Transverse colon (tissue), 4 donors: ENCODE measurements around the gene MED31. TPM values are rescaled to one million over a fixed set of nuclear protein-coding genes. Genes with fewer than 3 reads are reported as not detected.
"Not testable (repeated sequence)": the region's sequence is repeated elsewhere in the genome, so short reads cannot be mapped to it uniquely, and the experiment has no call there.

ENCODE experiments used
- DNase-seq: peaks from one replicate; pipeline ENCODE4 v3.0.0-alpha.2; 2019
- H3K27ac ChIP-seq, 4 donors: fragments of 200-600 bp; sonication (generic); 2 replicates each; pipeline ENCODE4 v1.5.1; 2016 to 2018; ENCODE audit warnings: inconsistent platforms in 4 of 4
- H3K27me3 ChIP-seq: fragments of 200-600 bp; sonication (generic); 2 replicates; pipeline ENCODE4 v1.5.1; 2017; ENCODE audit warnings: inconsistent platforms
- H3K36me3 ChIP-seq, 4 donors: fragments of 200-600 bp; sonication (generic); 2 replicates each; pipeline ENCODE4 v1.5.1; 2017 to 2019; ENCODE audit warnings: inconsistent platforms in 4 of 4
- H3K4me1 ChIP-seq, 4 donors: fragments of 200-600 bp; sonication (generic); 2 replicates each; pipeline ENCODE4 v1.5.1; 2017 to 2020; ENCODE audit warnings: inconsistent platforms in 4 of 4
- H3K4me3 ChIP-seq, 4 donors: fragments of 200-600 bp; sonication (generic); 1 replicate in 1 of 4; 2 replicates in 3 of 4; pipeline versions ENCODE4 v1.5.1 to v1.6.1; 2017 to 2019; ENCODE audit warnings: inconsistent platforms in 4 of 4
- H3K9me3 ChIP-seq, 2 donors: fragments of 200-600 bp; sonication (generic); 2 replicates each; pipeline ENCODE4 v1.5.1; 2017 to 2019; ENCODE audit warnings: inconsistent platforms in 2 of 2
- CTCF ChIP-seq, 5 experiments: fragments of 200-600 bp in 3 of 5; fragments of 450-650 bp in 2 of 5; sonication (generic) in 3 of 5; IDR thresholded peaks; 1 replicate in 2 of 5; 2 replicates in 3 of 5; pipeline ENCODE4 v1.5.1; 2016 to 2017; ENCODE audit warnings: antibody characterized with exemption in 5 of 5, inconsistent platforms in 3 of 5, mild to moderate bottlenecking in 2 of 5, moderate library complexity in 1 of 5
- EP300 ChIP-seq: sonication (generic); formaldehyde crosslinking; IDR thresholded peaks from one replicate; pipeline ENCODE4 v1.6.1; 2017; ENCODE audit warnings: antibody characterized with exemption, low read depth
- POLR2A ChIP-seq: fragments of 450-650 bp; IDR thresholded peaks from one replicate; pipeline ENCODE4 v1.6.1; 2016; ENCODE audit warnings: antibody characterized with exemption, mild to moderate bottlenecking, moderate library complexity
- POLR2AphosphoS5 ChIP-seq, 3 donors: sonication (generic); formaldehyde crosslinking; IDR thresholded peaks; one replicate each; pipeline ENCODE4 v1.6.1; 2016; ENCODE audit warnings: antibody characterized with exemption in 3 of 3
- WGBS, 2 donors: methylation state at CpG; one replicate each; pipeline ENCODE4 v1.1.5; 2018; ENCODE audit warnings: low coverage in 1 of 2; 5-methylcytosine and 5-hydroxymethylcytosine counted together
- in situ Hi-C, 4 donors: fragments of 200-750 bp; cut with MboI; loops; one replicate each; pipeline versions ENCODE4 v1.15.0 to v1.15.1; 2017; ENCODE audit warnings: low sequenced_read_pairs in 3 of 4, low pct_ligation_motif_present in 1 of 4, low pct_unique_long_range_greater_than_20kb in 1 of 4
- intact Hi-C: fragments of 100-400 bp; cut with DNase I; formaldehyde crosslinking; loops from one replicate; pipeline ENCODE4 v1.15.1; 2023; ENCODE audit warnings: low total_unique reads
- small RNA-seq, 4 donors: library from RNA; depleted of rRNA; stranded (forward); fragments of <200 nt; gene quantifications; one replicate each; pipeline ENCODE3, GENCODE V24; 2016
- total RNA-seq, 4 donors: library from RNA; depleted of rRNA; stranded (reverse); fragments of >200 nt; gene quantifications; one replicate each; pipeline ENCODE4 v1.1.0, GENCODE V29; 2016

The MED31 gene
- total RNA-seq, 4 donors from 2014 or later: 1.2 to 36.3 (median 5.9) TPM

GRCh38 chr17:6596081-6596480 lies 55.3 kb downstream of the MED31 start:
- no peak for TF ChIP-seq POLR2A
- TF ChIP-seq EP300: no peak
- TF ChIP-seq CTCF (IDR thresholded peaks at IDR 0.05): no peak
- TF ChIP-seq POLR2AphosphoS5 (IDR thresholded peaks at IDR 0.05): no peak
- WGBS, 2 donors: 95% methylated on average over 7 of the region's 7 CpGs
- H3K36me3 ChIP-seq: peaks cover 0 to 22% (median 10%) of the 10 kb centered on the region in 4 donors
- DNase-seq: no peak
- in situ Hi-C loops (no loop called here), intact Hi-C loops (no loop called here)
- peaks cover 10 to 45% (median 27%) of the 10 kb centered on the region in 4 donors for H3K4me1 ChIP-seq
- no peaks in the 10 kb centered on the region for H3K9me3 ChIP-seq
- no peak overlapping the region for H3K4me3 ChIP-seq
- no peak overlapping the region for H3K27ac ChIP-seq
- no peaks in the 10 kb centered on the region for H3K27me3 ChIP-seq

DNA sequence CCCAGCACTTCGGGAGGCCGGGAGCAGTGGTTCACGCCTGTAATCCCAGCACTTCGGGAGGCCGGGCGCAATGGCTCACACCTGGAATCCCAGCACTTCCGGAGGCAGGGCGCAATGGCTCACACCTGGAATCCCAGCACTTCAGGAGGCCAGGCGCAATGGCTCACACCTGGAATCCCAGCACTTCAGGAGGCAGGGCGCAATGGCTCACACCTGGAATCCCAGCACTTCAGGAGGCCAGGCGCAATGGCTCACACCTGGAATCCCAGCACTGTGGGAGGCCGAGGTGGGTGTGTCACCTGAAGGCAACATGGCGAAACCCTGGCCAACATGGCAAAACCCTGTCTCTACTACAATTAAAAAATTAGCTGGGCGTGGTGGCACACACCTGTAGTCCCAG lies 58.0 kb downstream of the MED31 start:
- DNase-seq, in situ Hi-C loops, H3K27me3 ChIP-seq, intact Hi-C loops, H3K4me3 ChIP-seq, H3K9me3 ChIP-seq, H3K27ac ChIP-seq: not testable (repeated sequence)
- Histone ChIP-seq H3K36me3 (peaks cover 0 to 44% (median 18%) of the 10 kb centered on the region in 4 donors), H3K4me1 (peaks cover 0 to 23% (median 14%) of the 10 kb centered on the region in 4 donors)
- 96% methylated on average over 14 of the region's 14 CpGs; no CpG with 5 or more reads in 1 of the 2 donors for WGBS, 2 donors

Small RNA genes lying within 50 kb of the gene (small RNA-seq; reads per million reads assigned to genes)
- gene MIR4520-1 (0 to 0.28 (median 0.07) reads per million in 4 donors), gene RNA5SP435 (0.36 to 1.1 (median 0.71) reads per million in 4 donors)

Other genes with a start within 250 kb of the MED31 start
- not detected for gene AIPL1, start 216.5 kb downstream of the MED31 start, total RNA-seq
- gene PIMREG, start 207.2 kb downstream of the MED31 start, total RNA-seq: 1 to 10 TPM in 1 of 4 donors, under 1 TPM in 2, not detected in 1; 0.41 to 8.4 (median 0.79) TPM
- gene PITPNM3, start 95.0 kb downstream of the MED31 start, total RNA-seq: 10 to 100 TPM; 12.7 to 51.6 (median 29.7) TPM
- gene KIAA0753, start 10.9 kb downstream of the MED31 start, total RNA-seq: 10 to 100 TPM in 3 of 4 donors, 1 to 10 TPM in 1; 9.8 to 41.1 (median 16.9) TPM
- gene TXNDC17, start 10.5 kb downstream of the MED31 start, total RNA-seq: 100 to 1,000 TPM in 3 of 4 donors, 10 to 100 TPM in 1; 60.2 to 439 (median 238) TPM
- gene C17orf100, start 157 bp upstream of the MED31 start, total RNA-seq: 1 to 10 TPM in 2 of 4 donors, not detected in 2; 1.4 to 1.7 TPM
- gene SLC13A5, start 61.8 kb upstream of the MED31 start, total RNA-seq: not detected
- 10 to 100 TPM in 3 of 4 donors, 1 to 10 TPM in 1; 6.7 to 15.5 (median 14.1) TPM for gene XAF1, start 104.4 kb upstream of the MED31 start, total RNA-seq
- gene FBXO39, start 124.6 kb upstream of the MED31 start, total RNA-seq: not detected
- not detected for gene TEKT1, start 180.1 kb upstream of the MED31 start, total RNA-seq